Activated CD4-positive, alpha-beta T cell treated with anti-CD3 and anti-CD28 coated beads, Interleukin-2, amount 50 U/mL, for 24 hours (primary cell): ENCODE results near the gene WASL.
"Not testable (repeated sequence)": the region's sequence is repeated elsewhere in the genome, so short reads cannot be mapped to it uniquely, and the experiment has no call there.

Experiments used
- DNase-seq, 2 donors: peaks; one replicate each; pipeline ENCODE4 v3.0.0-alpha.2; 2020; ENCODE audit warnings: low read depth in 1 of 2, low spot score in 1 of 2

The WASL gene

DNA sequence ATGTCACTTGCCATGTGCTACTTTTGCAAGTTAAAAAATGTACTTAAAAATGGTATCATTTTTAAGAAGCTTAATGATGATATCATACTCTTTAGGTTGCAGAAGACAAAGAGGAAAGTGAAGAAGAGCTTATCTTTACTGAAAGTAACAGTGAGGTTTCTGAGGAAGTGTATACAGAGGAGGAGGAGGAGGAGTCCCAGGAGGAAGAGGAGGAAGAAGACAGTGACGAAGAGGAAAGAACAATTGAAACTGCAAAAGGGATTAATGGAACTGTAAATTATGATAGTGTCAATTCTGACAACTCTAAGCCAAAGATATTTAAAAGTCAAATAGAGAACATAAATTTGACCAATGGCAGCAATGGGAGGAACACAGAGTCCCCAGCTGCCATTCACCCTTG, 87.0 kb downstream of the WASL start:
- DNase-seq, result no peak

DNA sequence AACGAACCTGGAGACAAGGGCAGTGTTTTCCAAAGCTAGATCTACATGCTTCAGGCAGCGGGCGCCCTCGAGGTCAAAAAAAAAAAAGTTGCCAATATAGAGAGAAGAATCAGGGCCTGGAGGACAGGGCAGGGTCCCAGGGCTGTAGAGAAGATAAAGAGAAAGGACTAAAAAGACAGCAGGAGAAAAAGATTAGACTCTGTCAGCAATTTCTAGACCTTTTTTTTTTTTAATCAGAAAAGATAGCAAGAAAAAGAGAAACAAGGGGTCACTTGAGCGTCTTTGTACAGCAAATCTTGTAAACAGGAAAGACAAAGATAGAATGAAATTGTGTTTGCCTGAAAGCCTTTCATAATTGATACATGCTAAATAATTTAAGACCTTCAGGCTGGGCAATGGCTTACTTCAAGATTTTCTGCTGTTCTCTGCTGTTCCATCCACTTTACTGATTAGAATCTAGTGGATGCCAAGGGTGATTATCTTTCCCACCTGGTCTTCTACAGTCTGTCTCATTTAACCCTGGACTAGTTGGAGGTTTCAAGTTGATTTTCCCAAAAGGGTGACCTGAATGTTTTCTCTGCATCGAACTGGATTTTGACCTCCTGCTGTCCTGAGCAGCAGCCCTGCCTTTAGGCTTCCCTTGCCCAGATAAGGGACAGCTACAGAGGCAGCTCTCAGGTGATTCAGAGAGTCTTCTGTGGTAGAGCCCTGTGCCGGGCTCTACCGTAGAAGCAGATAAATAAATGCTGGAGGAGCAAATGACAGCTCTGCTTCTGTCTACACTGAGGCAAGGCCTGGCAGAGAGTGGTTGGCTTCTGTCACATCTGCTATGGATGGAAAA, 88.1 kb downstream of the WASL start:
- DNase-seq, result no peak

- no peak for DNase-seq
Observed at GRCh38 chr7:123658023-123658422, 90.8 kb downstream of the WASL start.

GRCh38 chr7:123657304-123657685, 91.5 kb downstream of the WASL start:
- DNase-seq, result no peak

GRCh38 chr7:123656544-123657303, 92.1 kb downstream of the WASL start:
- DNase-seq, result no peak

DNA sequence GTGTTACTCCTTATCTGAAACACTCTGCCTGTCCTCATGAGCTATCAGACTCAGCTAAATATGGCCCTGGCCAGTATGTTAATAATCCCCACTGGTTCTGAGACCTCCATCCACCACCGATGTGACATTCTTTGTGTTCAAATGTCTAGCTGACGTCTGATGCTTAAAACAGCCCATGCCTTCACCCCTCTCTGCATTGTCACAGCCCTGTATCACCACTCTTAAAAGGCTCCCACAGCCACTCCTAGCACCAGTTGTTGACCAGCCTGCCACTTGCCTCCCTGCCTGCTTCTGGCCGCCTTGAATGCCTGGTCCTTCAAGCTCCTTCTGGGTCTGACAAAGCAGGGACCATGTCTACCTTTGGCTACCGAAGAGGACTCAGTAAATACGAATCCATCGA, 93.2 kb downstream of the WASL start, which contains the start of gene LMOD2:
TSS of gene LMOD2 (plus strand) at position 253 of the 400 bp plus-strand sequence. CDS start at position 351, 98 bp downstream.
- no peak for DNase-seq

GRCh38 chr7:123653162-123653561, 95.6 kb downstream of the WASL start:
- no peak for DNase-seq

DNA sequence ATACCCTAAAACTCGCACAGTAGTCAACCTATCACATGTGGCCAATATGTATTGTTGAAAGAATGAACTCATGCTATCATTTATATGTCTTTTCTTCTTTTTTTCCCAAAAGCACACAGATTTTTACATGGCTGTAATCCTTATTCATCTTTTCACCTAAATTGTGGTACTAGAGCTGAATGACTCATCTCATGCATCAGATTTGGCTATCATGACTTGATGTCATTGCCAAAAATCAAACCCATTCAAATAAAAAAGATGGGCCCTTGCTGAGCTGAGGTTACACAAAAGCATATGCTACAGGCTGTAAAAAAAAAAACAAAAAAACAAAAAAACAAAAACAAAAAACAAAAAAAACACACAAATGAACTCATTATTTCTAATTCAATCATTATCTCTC, 96.4 kb downstream of the WASL start:
- no peak for DNase-seq

DNA sequence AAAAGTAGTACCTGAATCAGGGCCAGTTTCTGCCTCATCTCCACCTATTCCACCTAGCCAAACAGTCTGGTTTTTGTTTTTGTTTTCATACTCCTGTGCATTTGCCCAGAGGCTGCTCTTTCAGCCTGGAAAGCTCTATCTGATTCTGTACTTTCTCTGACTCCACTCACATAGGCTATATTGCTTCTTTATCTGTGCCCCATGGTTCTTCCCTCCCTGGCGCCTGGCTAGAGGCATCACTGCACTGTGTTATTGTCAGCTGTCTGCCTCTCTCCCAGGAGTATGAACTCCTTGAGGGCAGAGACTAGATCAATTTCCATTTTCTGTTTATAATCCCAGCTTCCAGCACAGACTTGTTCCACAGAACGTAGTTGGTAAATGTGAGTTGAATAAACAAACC, 98.2 kb downstream of the WASL start:
- no peak for DNase-seq

GRCh38 chr7:123649964-123650363, 98.8 kb downstream of the WASL start:
- DNase-seq, result no peak

DNA sequence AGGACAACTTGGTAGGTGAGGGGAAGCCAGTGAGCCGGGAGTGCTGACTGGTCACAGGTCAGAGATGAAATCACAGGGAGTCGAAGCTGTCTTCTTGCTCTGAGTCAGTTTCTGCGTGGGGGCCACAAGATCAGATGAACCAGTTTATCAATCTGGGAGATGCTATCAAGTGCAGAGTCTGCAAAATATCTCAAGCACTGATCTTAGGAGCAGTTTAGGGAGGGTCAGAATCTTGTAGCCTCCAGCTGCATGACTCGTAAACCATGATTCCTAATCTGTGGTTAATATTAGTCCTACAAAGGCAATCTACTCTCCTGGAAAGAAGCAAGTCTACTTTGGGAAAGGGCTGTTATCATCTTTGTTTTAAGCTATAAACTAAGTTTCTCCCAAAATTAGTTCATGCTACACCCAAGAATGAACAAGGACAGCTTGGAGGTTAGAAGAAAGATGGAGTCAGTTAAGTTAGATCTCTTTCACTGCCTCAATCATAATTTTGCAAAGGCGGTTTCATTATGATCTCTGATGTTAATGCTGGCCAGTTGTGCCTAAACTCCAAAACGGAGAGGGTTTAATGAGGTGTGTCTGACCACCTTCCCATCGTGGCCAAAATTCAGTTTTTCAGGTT, 101.6 kb downstream of the WASL start:
- no peak for DNase-seq

GRCh38 chr7:123645516-123645915, 103.3 kb downstream of the WASL start:
- DNase-seq, result no peak

GRCh38 chr7:123643495-123644441, 105.0 kb downstream of the WASL start:
- DNase-seq, result no peak

DNA sequence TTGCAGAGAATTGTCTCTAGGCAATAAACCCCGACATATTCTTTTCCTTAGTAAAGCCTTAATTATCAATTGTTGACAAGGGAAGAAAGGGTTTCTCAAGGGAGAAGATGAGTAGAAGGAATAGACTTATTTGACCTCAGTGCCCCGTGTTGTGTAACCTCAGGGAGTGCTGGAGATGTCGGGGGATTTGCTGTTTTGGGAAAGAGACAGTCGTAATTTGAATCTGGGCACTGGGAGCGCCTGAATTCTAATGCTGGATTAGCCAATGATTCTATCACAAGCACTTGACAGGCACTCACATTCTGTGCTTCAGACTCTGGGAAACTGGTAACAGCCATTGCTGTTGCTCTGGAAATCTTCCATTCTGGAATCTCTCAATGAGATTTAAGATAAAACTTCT, 106.9 kb downstream of the WASL start:
- DNase-seq, result no peak

GRCh38 chr7:123640583-123640982, 108.2 kb downstream of the WASL start:
- DNase-seq, result no peak

GRCh38 chr7:123639631-123640030, 109.2 kb downstream of the WASL start:
- DNase-seq, result no peak

GRCh38 chr7:123637878-123638277, 110.9 kb downstream of the WASL start:
- DNase-seq, result no peak

GRCh38 chr7:123637203-123637602, 111.6 kb downstream of the WASL start:
- DNase-seq, result no peak

DNA sequence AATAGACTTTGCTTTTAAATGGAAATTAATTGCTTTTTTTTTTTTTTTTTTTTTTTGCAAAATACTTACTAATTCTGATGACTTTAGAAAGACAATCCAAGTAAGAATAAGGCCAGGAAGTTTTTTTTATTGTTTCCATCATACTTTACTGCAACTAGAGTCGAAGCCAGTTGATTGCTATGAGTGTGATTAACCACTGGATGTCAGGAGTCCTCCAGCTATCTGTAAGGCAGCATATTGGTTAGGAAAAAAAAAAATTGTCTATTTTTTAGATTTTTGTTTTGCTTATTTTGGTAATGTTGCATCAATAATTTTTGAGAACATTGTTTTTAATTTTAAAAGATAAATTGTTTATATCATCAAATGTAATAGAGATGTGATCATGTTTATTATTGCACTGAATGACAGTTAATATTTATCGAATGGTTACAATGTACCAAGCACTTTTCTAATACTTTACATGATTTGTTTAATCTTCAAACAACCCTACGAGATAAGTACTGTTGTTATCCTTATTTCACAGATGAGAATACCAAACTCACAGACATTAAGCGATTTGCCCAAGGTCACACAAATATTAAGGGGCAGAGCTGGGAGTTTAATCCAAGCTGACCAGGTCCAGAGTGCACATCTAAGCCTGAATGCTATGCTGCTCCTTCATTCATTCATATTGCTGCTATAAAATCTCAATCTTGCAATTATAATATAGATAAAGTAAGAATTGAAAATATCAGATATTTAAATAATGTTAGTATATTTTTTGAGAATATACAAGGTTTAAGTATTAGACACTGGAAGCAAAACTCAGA, 113.0 kb downstream of the WASL start:
- no peak for DNase-seq

- not testable (repeated sequence) for DNase-seq
Observed at GRCh38 chr7:123634011-123634573, 114.7 kb downstream of the WASL start.
